ENCODE measurements around the gene WNT9A.
"Not testable (repeated sequence)": the region's sequence is repeated elsewhere in the genome, so short reads cannot be mapped to it uniquely, and the experiment has no call there.

Gene WNT9A, protein sequence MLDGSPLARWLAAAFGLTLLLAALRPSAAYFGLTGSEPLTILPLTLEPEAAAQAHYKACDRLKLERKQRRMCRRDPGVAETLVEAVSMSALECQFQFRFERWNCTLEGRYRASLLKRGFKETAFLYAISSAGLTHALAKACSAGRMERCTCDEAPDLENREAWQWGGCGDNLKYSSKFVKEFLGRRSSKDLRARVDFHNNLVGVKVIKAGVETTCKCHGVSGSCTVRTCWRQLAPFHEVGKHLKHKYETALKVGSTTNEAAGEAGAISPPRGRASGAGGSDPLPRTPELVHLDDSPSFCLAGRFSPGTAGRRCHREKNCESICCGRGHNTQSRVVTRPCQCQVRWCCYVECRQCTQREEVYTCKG
- total RNA-seq = 0.12 to 0.72 (median 0.33) reads per million in 4 experiments

DNA sequence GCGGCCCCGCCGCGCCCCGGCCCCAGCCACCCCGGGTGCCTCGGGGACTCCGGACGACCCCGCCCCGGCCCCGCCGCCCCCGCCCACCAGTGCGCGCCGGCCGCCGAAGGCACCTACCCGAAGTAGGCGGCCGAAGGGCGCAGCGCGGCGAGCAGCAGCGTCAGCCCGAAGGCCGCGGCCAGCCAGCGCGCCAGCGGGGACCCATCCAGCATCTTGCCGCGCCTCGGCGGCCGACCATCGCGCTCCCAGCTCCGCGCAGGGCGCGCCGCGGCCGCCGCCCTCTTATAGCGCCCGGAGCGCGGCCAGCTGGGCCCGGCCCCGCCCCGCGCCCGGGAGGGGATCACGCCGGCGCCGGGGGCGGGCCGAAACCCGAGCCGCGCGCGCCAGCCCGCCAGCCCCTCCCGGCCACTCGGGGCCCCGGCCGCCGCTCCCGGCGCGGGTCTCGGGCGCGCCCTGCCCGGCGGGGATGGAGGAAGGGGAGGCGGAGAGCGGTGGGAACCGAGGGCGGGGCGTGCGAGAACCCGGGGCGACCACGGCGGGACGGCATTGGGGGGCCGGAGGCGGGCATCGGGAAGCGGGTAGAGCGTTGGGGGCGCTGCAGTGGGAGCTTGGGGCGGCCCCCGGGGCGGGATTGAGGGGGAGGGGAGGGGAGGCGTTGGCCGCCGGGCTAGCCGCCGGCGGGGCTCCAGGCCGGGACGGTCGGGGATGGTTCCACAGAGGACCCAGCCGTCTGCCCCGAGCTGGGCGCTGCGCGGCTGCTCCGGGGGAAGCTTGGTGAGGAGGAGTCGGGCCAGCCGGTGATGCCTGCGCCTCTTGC is at the start of gene WNT9A:
TSS of gene WNT9A (minus strand) at position 257 of the 817 bp plus-strand sequence. CDS start at position 212, 45 bp downstream.
- DNase-seq = no peak

DNA sequence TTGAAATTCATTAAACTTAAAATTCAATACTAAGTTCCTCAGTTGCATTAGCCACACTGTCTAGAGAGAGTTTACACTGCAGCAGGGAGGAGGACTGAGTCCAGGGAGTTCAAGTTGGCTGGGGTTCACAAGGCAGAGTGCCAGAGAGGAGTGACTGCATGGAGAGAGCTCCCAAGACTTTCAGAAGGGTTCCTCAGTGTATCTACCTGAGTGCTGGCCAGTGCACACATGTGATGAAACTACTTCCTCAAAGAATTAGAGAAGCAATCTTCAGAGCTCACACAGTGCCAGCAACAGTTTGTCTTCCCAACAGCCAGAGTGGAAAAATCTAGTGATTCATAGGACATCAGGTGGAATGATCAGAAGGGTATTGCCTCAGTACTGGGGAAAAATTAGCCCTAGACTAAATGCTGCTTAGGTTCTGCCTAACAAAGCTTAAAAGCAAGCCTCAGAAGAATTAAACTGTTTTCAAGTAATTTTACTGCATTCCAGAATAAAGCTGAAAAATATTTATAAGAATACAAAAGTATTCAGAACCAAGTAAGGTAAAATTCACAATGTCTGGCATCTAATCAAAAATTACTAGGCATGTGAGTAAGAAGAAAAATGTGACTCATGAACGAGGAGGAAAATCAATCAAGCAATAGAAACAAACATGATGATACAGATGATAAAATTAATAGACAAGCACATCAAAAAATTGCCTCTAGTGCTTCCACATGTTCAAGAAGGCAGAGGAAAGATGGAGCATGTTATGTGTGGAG is 48.6 kb upstream of the WNT9A start:
- DNase-seq = no peak

DNA sequence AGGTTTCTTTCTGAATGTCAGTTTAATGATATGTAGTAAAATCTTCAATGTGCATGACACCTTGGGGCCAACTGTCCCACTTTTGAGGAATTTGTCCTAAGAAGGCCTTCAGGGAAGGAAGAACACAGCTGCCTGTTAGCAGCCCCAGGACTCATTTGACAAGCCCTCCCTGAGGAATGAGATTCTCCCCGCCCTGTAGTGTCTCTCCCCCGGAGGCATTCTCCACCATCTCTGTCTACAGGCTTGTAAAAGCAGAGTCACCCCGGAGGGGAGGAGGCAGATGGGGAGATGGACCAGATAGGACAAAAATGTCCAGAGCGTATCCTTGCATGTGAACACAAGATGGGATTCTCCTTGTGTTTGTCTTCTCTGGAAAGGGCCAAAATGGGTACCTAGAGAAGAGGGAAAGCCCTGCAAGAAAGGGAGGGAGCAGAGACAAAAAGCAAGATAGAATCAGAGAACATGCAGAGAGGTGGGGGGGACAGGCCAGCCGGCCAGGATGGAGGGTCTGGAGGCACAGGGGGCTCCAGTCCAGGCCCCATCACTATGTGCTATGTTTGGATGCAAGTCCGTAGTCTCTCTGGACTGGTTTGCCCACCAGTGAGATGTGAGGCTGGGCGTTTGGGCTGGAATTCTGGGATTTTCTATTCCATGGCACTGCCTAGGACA is 47.0 kb upstream of the WNT9A start:
- DNase-seq = no peak

DNA sequence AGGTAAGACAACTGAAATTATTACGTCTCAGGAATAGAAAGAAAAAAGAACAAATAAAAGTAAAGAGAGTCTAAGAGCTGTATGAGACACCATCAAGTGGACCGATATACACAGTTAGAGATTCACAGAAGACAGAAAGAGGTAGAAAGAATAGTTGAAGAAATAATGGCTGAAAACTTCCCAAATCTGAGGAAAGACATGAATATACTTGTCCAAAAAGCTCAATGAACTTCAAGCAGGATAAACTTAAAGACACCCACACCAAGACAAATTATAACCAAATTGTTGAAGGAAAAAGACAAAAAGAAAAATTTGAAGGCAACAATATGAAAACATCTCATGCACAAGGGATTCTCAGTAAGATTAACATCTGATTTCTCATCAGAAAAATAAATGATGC is 39.4 kb upstream of the WNT9A start:
- DNase-seq = no peak

DNA sequence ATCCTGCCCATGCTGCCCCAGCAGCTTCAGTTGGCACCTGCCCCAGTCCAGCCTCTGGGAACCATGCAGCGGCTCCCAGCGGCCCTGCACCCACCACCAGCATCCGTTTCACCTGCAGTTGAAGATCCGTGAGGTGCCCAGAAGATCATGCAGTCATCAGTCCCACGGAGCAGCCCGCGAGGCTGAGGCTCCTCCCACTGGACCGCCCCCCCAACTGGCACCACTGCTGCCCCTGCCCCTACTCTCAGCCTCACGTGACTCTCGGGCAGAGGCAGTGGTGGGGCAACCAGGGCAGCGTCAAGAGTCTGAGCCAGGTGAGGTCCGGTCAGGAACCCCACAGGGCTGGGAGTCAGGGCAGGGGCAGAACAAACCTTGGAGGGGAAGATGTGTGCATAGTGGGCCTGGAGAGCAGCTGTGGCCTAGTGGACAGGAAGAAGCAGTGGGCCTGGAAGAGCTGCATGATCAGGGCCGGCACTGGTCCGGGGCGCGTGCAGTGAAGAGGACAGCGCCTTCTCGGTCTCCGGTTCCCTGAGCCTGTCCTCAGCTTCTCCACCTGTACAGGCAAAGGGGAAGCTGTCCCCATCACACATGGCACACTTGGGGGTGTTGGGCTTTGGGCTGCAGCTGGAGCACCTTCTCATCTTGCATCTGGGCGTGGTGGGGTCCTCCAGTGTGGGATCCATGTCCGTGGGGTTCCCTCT is 28.0 kb upstream of the WNT9A start:
- DNase-seq = not testable (repeated sequence)

DNA sequence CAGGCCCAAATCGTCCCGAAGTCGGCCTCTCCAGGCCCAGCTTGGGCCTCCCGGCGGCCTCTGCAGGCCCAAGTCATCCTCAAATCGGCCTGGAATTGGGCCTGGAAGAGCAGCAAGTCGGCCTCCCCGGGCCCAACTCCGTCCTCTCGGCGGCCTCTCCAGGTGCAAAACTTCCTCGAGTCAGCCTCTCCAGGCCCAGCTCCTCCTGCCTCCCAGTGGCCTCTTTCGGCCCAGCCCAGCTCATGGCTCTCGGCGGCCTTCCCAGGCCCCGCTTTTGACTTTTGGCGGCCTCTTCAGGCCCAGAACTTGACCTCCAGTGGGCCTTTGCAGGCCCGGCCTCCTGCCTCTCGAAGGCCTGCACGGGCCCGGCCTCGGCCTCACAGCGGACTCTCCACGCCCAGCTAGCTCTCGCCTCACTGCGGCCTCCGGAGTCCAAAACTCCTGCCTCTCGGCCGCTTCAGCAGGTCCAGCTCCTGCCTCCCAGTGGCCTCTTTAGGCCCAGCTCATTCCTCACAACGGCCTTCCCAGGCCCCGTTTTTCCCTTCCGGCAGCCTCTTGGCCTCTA is 26.1 kb upstream of the WNT9A start:
- not testable (repeated sequence) for DNase-seq

DNA sequence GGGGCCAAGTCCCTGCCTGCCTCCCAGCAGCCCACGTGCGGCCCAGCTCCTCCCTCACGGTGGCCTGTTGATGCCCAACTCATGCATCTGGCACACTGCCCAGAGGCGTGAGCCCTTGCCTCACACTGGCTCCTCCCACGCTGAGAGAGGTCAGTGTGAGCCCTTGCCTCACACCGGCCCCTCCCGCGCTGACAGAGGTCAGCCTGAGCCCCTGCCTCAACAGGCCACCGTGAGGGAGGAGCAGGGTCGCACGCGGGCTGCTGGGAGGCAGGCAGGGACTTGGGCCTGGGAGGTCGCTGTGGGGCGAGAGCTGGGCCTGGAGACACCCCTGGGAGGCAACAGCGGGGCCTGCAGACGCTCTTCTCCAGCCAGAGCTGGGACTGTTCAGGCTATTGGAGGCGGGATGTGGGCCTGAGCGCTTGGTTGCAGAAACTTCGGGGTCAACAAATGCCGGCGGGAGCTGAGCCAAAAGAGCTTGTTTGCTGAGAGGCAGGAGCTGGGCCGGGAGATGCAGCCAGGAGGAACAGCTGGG is 25.2 kb upstream of the WNT9A start:
- DNase-seq = not testable (repeated sequence)

DNA sequence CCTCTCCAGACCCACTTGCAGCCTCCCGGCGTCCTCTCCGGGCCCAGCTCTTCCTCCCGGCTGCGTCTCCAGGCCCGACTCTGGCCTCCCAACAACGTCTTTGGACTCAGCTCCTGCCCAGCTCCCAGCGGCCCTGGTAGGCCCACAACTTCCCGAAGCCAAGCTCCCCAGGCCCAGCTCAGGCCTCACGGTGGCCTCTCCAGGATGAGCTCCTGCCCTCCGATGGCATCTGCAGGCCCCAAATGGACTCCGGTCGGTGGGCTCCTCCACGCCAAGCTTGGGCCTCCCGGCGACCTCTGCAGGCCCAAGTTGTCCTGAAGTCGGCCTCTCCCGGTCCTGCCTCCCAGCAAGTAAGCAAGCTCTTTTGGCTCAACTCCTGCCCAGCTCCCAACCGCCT is 24.5 kb upstream of the WNT9A start:
- DNase-seq = not testable (repeated sequence)

DNA sequence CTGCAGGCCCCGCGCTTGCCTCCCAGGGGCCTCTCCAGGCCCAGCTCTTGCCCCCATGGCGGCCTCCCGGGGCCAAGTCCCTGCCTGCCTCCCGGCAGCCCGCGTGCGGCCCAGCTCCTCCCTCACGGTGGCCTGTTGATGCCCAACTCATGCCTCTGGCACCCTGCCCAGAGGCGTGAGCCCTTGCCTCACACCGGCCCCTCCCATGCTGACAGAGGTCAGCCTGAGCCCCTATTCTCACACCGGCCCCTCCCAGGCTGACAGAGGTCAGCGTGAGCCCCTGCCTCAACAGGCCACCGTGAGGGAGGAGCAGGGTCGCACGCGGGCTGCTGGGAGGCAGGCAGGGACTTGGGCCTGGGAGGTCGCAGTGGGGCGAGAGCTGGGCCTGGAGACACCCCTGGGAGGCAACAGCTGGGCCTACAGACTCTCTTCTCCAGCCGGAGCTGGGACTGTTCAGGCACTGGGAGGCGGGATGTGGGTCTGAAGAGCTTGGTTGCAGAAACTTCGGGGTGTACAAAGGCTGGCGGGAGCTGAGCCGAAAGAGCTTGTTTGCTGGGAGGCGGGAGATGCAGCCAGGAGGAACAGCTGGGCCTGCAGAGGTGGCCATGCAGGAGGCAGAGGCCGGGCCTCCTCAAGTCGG is 24.0 kb upstream of the WNT9A start:
- not testable (repeated sequence) for DNase-seq

DNA sequence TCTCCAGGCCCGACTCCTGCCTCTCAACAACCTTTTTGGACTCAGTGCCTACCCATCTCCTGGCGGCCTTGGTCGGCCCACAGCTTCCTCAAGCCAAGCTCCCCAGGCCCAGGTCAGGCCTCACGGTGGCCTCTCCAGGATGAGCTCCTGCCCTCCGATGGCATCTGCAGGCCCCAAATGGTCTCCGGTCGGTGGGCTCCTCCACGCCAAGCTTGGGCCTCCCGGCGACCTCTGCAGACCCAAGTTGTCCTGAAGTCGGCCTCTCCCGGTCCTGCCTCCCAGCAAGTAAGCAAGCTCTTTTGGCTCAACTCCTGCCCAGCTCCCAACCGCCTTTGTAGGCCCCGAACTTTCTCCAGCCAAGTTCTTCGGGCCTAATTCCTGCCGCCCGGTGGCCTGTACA is 23.5 kb upstream of the WNT9A start:
- DNase-seq = not testable (repeated sequence)

DNA sequence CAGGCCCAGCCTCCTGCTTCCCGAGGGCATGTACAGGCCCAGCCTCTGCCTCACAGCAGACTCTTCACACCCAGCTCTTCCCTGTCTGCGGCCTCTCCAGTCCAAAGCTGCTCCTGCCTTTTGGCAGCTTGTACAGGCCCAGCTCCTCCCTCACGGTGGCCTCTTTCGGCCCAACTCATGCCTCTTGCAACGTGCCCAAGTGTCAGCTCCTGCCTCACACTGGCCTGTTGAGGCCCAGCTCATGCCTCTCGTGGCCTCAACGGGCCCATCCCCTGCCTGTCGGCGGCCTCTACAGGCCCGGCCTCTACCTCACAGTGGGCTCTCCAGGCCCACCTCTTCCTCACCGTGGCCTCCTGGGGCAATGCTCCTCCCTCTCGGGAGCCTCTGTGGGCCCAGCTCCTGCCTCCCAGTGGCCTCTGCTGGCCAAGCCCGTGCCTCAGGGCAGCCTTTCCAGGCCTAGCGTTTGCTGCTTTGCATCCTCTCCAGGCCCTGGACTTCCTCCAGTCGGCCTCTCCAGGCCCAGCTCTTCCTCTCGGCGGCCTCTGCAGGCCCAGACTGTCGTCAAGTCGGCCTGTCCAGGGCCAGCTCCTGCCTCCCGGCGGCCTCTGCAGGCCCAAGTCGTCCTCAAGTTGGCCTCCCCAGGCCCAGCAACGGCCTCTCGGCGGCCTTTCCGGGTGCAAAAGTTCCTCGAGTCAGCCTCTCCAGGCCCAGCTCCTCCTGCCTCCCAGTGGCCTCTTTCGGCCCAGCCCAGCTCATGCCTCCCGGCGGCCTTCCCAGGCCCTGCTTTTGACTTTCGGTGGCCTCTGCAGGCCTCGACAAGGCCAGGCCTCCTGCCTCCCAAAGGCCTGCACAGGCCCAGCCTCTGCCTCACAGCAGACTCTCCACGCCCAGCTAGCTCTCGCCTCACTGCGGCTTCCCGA is 22.6 kb upstream of the WNT9A start:
- not testable (repeated sequence) for DNase-seq

DNA sequence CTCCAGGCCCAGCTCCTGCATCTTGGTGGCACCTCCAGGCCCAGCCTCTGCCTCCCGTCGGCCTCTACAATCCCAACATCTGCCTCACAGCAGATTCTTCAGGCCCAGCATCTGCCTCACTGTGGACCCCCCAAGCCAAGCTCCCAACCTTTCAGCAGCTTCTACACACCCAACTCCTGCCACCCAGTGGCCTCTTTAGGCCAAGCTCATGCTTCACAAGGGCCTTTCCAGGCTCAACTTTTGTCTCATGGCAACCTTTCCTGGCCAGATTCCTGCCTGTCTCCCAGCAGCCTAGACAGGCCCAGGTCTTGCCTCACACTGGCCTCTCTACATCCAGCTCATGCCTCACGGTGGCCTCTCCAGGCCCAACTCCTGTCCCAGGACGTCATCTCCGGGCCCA is 20.1 kb upstream of the WNT9A start:
- DNase-seq = not testable (repeated sequence)

DNA sequence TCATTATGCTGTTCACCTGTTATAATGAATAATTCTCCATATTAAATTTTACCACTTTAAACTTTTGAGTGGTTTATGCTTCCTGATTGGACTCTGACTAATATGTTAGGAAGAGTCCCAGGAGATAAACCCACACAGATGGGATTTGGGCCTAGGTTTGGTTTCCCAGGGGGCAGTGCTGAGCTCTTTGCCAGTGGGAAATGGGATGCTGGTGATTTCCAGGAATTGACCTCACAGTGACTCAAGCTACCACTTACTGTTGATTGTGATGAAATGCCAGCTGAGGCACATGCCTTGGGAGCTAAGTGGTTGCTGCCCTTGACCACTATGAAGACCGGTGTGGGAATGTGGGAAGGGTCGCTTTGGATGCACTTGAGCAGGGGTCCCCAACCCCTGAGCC is 19.0 kb upstream of the WNT9A start:
- not testable (repeated sequence) for DNase-seq

DNA sequence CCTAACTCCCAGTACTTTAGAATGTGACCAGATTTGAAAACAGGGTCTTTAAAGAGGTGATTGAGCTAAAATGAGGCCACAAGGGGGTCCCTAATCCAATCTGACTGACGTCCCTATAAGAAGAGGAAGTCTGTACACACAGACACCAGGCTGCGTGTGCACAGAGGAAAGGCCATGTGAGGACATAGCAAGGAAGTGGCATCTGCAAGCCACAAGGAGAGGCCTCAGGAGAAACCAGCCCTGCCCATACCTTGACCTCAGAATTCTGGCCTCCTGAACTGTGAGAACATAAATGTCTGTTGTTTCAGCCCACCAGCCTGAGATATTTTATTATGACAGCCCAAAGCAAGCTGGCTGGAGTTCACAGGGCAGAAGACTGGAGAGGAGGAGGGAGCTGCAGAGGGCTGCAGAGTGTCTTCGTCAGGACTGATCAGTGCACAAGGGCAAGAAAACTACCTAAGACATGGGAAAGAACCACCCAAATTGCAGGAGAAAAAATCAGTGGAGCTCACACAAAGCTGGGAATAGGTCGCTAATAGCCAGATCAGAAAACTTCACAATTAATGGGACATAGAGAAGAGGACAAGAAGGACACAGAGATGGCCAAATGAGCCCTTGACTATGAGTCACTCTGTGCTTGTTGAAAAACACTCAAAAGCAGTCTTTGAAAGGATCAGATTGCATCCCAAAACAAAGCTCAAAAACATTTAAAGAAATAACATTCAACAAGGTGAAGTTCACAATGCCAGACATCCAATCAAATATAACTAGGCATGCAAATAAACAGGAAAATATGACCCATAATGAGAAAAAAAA is 14.1 kb upstream of the WNT9A start:
- DNase-seq = no peak

DNA sequence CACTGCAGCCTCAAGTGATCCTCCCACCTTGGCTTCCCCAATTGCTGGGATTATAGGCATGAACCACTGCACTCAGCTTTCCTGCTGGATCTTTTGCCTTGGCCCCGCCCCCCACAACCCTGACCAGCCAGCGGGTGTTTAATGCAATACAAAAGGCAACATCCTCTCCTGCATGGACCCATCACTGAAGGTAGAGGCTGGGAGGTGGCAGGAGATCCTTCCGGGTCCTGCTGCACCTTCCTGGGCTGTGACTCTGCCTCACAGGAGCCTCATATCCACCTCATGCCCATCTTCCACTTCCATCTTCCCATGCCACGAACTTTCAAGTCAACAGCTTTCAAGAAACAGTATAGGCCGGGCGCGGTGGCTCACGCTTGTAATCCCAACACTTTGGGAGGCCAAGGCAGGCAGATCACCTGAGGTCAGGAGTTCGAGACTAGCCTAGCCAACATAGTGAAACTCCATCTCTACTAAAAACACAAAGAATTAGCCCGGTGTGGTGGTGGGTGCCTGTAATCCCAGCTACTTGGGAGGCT is 11.7 kb upstream of the WNT9A start:
- no peak for DNase-seq

DNA sequence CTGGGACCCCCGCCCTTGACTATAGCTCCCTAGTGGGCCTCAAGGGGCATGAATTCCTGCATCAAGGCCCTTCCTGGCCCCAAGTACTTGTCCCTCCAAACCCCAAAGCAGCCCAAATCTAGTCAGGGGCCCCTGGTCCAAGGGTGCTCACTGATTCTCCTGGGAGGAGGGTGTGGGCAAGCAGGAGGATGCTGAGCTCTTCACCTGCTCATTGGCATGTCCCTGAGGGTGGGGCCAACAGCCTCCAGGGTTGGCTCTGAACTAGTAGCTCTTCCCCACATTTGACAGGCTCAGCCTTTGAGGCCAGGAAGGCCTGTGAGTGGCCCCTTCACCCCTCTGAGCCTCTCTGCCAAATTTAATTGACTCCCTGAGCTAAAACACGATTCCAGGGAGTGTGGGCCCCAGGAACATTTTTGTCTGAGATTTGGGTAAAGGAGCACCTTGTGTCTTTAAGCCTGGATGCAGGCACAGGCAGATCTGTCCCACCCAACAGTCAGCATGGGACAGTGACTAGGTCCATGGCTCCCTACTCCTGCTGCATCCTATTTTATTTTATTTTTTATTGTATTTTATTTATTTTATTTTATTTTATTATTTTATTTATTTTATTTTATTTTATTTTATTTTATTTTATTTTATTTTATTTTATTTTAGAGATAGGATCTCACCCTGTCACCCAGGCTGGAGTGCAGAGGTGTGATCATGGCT is 11.0 kb upstream of the WNT9A start:
- no peak for DNase-seq

DNA sequence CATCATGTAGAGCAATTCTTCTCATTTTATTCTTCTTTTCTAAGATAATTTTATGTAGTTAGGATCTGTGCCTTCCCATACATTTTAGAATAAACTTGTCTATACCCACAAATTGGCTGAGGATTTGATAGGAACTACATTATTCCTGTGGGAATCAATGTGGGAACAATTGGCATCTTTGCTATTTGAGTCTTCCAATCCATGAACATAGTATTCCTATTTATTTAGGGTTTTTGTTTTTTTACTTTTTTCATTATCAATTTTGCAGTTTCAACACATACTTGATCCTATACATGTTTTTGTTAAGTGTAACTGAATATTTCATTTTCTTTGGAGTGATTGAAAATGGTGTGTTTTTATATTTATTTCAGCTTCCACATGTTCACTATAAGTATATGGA is 8.1 kb upstream of the WNT9A start:
- DNase-seq = no peak

All from effector CD8-positive, alpha-beta T cell (primary cell).